ENCODE data around the gene PDE6B.

Gene PDE6B

DNA sequence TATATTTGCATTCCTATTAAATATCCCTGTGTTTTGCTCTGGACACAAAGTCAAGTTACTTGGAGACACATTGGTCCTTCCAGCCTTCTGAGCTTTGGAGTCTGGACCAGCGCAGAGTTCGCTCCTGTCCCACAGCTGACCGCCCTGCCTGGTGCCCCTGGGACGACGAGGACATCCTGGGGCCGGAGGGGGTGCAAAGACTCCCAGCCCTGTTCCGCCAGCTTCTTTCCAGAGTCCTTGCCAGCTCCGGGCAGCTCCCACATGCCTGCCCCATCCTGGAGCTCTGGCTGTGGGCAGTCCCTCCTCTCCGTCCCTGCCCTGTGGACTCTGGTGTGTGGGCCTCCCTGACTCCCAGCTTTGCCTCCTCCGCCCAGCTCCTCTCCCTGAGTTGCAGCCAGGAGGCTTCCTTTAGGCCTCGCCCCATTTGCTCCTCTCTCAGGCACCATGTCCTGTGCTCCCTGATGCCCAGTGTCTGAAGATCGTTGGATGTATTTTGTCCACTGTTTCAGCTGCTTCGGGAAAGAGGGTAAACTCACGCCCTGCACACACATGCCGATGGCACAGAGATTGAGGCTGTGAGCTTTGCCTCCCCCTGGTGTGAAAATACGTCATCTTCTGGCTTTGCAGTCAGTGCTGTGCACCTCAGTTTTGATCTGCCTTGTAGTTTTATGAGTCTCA lies 75.4 kb downstream of the PDE6B start:
- H3K4me2 ChIP-seq (ENCODE audit: low read depth, low read length, poor library complexity, severe bottlenecking) = no peak overlapping the region

DNA sequence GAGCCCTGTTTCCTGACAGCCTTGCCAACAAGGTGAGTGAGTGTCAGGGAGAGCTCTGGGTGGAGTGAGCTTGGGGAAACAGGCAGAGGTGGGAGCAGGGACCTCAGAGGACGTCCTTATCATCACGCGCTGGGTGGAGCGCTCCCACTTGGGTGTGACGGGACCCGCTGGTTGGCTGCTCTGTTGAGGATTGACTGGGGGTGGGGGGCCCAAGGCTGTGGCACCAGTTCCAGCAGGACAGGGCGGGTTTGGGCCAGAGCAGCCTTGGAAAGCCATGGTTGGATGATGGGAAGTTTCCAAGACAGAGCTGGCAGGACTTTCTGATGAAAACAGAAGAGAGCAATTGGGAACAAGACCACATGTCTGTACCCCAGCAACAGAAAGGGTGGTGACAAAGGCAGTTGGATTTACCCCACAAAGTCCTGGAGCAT lies 77.3 kb downstream of the PDE6B start:
- TF ChIP-seq, protein P1, sequence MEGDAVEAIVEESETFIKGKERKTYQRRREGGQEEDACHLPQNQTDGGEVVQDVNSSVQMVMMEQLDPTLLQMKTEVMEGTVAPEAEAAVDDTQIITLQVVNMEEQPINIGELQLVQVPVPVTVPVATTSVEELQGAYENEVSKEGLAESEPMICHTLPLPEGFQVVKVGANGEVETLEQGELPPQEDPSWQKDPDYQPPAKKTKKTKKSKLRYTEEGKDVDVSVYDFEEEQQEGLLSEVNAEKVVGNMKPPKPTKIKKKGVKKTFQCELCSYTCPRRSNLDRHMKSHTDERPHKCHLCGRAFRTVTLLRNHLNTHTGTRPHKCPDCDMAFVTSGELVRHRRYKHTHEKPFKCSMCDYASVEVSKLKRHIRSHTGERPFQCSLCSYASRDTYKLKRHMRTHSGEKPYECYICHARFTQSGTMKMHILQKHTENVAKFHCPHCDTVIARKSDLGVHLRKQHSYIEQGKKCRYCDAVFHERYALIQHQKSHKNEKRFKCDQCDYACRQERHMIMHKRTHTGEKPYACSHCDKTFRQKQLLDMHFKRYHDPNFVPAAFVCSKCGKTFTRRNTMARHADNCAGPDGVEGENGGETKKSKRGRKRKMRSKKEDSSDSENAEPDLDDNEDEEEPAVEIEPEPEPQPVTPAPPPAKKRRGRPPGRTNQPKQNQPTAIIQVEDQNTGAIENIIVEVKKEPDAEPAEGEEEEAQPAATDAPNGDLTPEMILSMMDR (IDR thresholded peaks at IDR 0.05; ENCODE audit: insufficient read depth, low read length, poor library complexity, severe bottlenecking) = no peak
- TF ChIP-seq EZH2phosphoT487 (conservative IDR thresholded peaks at IDR 0.05; ENCODE audit: low read length) = no peak
- Histone ChIP-seq H3K4me3 (ENCODE audit: insufficient read depth, low read length, poor library complexity, severe bottlenecking) (no peak overlapping the region), H3K36me3 (ENCODE audit: low read length) (no peaks in the 10 kb centered on the region), H3K9ac (ENCODE audit: low read length) (no peak overlapping the region), H3F3A (ENCODE audit: insufficient read depth) (peaks cover 24% of the 10 kb centered on the region), H3K9me2 (replicated peaks; ENCODE audit: insufficient read depth, low read length) (no peaks in the 10 kb centered on the region), H3K9me3 (ENCODE audit: insufficient read depth, low read length) (no peaks in the 10 kb centered on the region), H3K4me2 (ENCODE audit: low read depth, low read length, poor library complexity, severe bottlenecking) (no peak overlapping the region), H3K27me3 (ENCODE audit: low read length) (no peaks in the 10 kb centered on the region), H3K27ac (ENCODE audit: low read depth, low read length) (no peak overlapping the region), H2AFZ (ENCODE audit: low read depth, low read length, severe bottlenecking) (no peak overlapping the region), H3K79me2 (ENCODE audit: insufficient read depth, low read length) (peaks cover 18% of the 10 kb centered on the region), H4K20me1 (ENCODE audit: low read depth, low read length) (no peaks in the 10 kb centered on the region)

More for the DNA sequence above, 75.4 kb downstream of the PDE6B start:
- H3K27me3 ChIP-seq (ENCODE audit: low read length) = no peaks in the 10 kb centered on the region
- no peak overlapping the region for H3K4me3 ChIP-seq (ENCODE audit: insufficient read depth, low read length, poor library complexity, severe bottlenecking)
- TF ChIP-seq, protein P1 (IDR thresholded peaks at IDR 0.05; ENCODE audit: insufficient read depth, low read length, poor library complexity, severe bottlenecking) = no peak
- no peak for TF ChIP-seq EZH2phosphoT487 (conservative IDR thresholded peaks at IDR 0.05; ENCODE audit: low read length)
- H3F3A ChIP-seq (ENCODE audit: insufficient read depth) = peaks cover 29% of the 10 kb centered on the region
- H3K36me3 ChIP-seq (ENCODE audit: low read length) = no peaks in the 10 kb centered on the region
- H4K20me1 ChIP-seq (ENCODE audit: low read depth, low read length) = no peaks in the 10 kb centered on the region
- no peaks in the 10 kb centered on the region for H3K9me3 ChIP-seq (ENCODE audit: insufficient read depth, low read length)
- no peaks in the 10 kb centered on the region for H3K9me2 ChIP-seq (replicated peaks; ENCODE audit: insufficient read depth, low read length)
- H3K27ac ChIP-seq (ENCODE audit: low read depth, low read length) = peak overlapping the region; percentile 80; the same call in 1 of the 2 replicates
- H3K9ac ChIP-seq (ENCODE audit: low read length) = no peak overlapping the region
- peaks cover under 1% of the 10 kb centered on the region for H3K79me2 ChIP-seq (ENCODE audit: insufficient read depth, low read length)
- H2AFZ ChIP-seq (ENCODE audit: low read depth, low read length, severe bottlenecking) = no peak overlapping the region

DNA sequence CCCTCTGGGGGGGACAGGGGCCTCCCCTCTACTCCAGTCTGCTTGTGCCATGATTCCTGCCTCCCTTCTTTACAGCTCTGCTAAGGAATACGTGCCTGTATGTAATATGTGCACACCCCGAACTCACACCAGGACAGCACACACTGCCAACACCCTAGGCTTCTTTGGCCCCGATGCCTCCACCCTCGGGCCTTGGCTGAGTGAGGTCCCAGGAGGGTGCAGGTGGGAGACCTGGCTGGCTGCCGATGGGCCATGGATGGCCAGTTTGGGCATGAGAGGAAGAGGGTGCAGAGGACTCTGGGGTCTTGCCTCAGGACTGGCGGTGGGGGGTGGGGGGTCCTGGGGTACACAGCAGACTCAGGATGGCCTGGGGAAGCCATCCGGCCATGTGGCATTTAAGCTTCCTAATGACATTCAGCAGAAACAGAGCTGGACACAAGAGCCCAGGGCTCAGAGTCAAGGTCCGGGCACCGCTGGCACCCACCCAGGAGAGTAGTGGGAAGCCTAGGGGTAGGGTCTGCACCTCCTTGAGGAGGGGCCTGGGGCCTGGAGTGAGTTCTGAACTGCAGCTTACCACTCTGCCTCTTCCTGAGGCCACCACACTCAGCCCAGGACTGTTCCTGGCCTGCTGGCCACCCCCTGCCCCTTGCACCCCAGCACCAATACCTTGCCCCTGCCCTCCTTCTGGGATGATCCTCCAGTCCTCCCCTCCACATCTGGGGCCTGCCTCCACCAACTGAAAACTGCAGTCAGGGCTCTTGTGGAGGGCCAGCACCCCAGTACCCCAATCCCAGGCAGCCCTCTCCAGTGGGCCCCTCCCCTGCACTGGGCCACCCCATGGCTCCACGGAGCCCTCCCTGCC lies 78.2 kb downstream of the PDE6B start:
- H2AFZ ChIP-seq (ENCODE audit: low read depth, low read length, severe bottlenecking) = no peak overlapping the region
- no peaks in the 10 kb centered on the region for H3K36me3 ChIP-seq (ENCODE audit: low read length)
- H3K27me3 ChIP-seq (ENCODE audit: low read length) = no peaks in the 10 kb centered on the region
- TF ChIP-seq EZH2phosphoT487 (conservative IDR thresholded peaks at IDR 0.05; ENCODE audit: low read length) = no peak
- TF ChIP-seq, protein P1 (IDR thresholded peaks at IDR 0.05; ENCODE audit: insufficient read depth, low read length, poor library complexity, severe bottlenecking) = no peak
- H3K9me2 ChIP-seq (replicated peaks; ENCODE audit: insufficient read depth, low read length) = no peaks in the 10 kb centered on the region
- no peaks in the 10 kb centered on the region for H3K9me3 ChIP-seq (ENCODE audit: insufficient read depth, low read length)
- H3K4me2 ChIP-seq (ENCODE audit: low read depth, low read length, poor library complexity, severe bottlenecking) = no peak overlapping the region
- H3K4me3 ChIP-seq (ENCODE audit: insufficient read depth, low read length, poor library complexity, severe bottlenecking) = no peak overlapping the region
- H3K9ac ChIP-seq (ENCODE audit: low read length) = no peak overlapping the region
- peaks cover 27% of the 10 kb centered on the region for H3K79me2 ChIP-seq (ENCODE audit: insufficient read depth, low read length)
- no peak overlapping the region for H3K27ac ChIP-seq (ENCODE audit: low read depth, low read length)
- no peaks in the 10 kb centered on the region for H4K20me1 ChIP-seq (ENCODE audit: low read depth, low read length)
- peaks cover 21% of the 10 kb centered on the region for H3F3A ChIP-seq (ENCODE audit: insufficient read depth)
